Measurements from ENCODE around the gene SULT1C4.
A peak's percentile ranks its signal among the peaks of the same experiment; 100 is the strongest.
"Not testable (repeated sequence)": the region's sequence is repeated elsewhere in the genome, so short reads cannot be mapped to it uniquely, and the experiment has no call there.

SULT1C4 gene

GRCh38 chr2:108412995-108413710, 35.4 kb downstream of the SULT1C4 start:
- peak; percentile 88 for DNase-seq (ENCODE audit: low spot score)
- peak; percentile 90 for FAIRE-seq

GRCh38 chr2:108413711-108414095, 35.9 kb downstream of the SULT1C4 start:
- DNase-seq (ENCODE audit: low spot score) (no peak), FAIRE-seq (no peak)

- FAIRE-seq: no peak
- DNase-seq (ENCODE audit: low spot score): no peak
These were observed 36.6 kb downstream of the SULT1C4 start for GRCh38 chr2:108414256-108414876.

DNA sequence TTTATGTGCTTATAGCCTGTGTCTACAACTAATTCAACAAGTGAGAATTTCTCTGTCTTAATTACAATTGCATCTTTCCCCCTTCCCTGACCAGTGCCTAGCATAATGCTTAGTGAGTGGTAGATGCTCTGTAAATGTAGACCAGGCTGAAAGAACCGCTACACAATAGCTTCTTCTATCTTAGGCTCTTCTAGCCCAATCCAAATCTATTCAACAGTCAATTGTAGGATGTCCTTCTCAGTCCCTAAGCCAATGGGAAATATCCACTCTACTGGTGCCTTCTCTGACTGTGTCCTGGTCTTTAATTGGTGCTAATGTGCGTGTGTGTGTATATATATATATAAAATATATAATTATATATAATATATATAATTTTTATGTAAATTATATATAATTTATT, 37.2 kb downstream of the SULT1C4 start:
- no peak for FAIRE-seq
- no peak for DNase-seq (ENCODE audit: low spot score)

GRCh38 chr2:108417254-108417653, 39.5 kb downstream of the SULT1C4 start:
- DNase-seq (ENCODE audit: low spot score) (no peak), FAIRE-seq (no peak)

DNA sequence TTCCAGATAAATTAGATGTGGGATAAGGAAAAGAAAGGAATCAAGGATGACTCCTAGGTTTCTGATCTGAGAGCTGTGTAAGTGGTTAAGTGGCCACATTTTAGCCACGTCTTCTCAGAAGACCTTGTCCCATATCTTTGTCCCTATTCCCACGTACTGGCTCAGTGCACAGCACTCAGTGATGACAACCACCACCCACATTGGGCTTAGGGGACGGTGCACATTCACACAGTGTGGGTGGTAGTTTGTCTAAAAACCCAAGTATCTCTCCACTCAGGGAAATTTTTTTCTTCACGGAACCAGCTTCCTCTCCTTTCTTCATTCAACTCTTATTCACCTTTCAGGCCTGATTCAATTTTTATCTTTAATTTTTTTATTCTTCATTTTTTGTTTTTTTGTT, 40.7 kb downstream of the SULT1C4 start:
- FAIRE-seq (no peak), DNase-seq (ENCODE audit: low spot score) (no peak)

GRCh38 chr2:108423067-108423466, 45.3 kb downstream of the SULT1C4 start:
- DNase-seq (ENCODE audit: low spot score) (no peak), FAIRE-seq (no peak)

- no peak for DNase-seq (ENCODE audit: low spot score)
- FAIRE-seq: no peak
These were observed 45.9 kb downstream of the SULT1C4 start for GRCh38 chr2:108423502-108424251.

DNA sequence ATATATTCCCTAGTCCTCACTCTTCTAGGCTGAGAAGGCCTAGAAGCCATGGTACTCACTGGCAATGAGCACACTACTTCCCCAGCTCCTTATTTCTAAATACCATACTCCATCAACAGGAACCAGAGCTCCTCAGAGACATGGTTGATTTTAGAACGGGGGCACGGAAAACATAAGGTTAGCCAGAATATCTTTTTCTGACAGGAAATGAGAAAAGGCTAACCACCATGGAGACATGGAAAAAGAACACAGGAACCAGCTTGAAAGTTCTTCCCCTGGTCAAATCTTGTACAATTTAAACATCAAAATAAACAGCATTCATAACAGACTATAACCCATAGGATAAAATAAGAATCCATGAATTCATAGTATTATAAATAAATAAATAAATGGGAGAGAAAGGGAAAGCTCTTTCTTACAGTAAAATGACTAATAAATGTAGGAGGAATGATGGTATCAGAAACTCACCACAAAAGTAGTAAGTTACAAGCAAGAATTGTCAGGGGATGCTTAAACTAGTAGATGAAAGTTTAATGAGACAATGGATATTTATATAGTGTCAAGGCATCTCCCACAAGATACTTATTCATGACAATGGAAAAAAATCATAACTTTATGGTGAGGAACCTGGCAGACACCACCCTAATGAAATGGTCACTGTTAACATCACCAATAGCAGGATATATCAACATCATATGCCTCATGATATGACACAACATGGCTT, 50.7 kb downstream of the SULT1C4 start:
- FAIRE-seq: no peak

DNA sequence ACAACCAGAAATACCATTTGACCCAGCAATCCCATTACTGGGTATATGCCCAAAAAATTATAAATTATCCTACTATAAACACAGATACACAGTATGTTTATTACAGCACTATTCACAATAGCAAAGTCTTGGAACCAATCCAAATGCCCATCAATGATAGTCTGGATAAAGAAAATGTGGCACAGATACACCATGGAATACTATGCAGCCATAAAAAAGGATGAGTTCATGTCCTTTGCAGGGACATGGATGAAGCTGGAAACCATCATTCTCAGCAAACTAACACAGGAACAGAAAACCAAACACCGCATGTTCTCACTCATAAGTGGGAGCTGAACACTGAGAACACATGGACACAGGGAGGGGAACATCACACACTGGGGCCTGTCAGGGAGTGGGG, 57.8 kb downstream of the SULT1C4 start:
- not testable (repeated sequence) for DNase-seq (ENCODE audit: low spot score); FAIRE-seq

More for the DNA sequence above, 50.7 kb downstream of the SULT1C4 start:
- no peak for DNase-seq (ENCODE audit: low spot score)

DNA sequence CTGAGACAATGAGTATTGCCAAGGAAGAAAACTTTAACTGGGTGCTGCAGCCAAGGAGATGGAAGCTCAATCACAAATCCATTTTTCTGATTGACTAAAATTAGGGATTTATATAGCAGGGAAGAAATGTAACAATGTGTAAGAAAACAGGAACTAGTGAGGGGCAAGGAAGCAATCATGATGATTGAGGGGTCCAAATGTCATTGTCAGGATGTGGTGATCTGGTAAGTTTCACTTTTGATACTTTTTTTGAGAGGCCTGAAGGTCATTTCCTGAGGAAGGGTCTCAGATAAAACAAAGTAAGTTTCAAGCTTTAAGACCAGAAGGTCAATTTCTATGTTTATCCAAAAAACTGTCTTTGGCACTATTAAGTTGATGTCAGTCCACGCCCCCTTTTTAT, 59.2 kb downstream of the SULT1C4 start:
- FAIRE-seq: no peak
- DNase-seq (ENCODE audit: low spot score): no peak

Measured in RCC 7860 (cell line).